ENCODE measurements around the gene CDC16.
"Not testable (repeated sequence)": the region's sequence is repeated elsewhere in the genome, so short reads cannot be mapped to it uniquely, and the experiment has no call there.

The CDC16 gene

GRCh38 chr13:114264313-114264712 is 29.6 kb downstream of the CDC16 start:
- not testable (repeated sequence) for DNase-seq (ENCODE audit: low read depth)

- DNase-seq (ENCODE audit: low read depth), result no peak
These were observed 30.4 kb downstream of the CDC16 start for GRCh38 chr13:114264886-114265611.

GRCh38 chr13:114266241-114266640 is 31.5 kb downstream of the CDC16 start:
- DNase-seq (ENCODE audit: low read depth), result no peak

GRCh38 chr13:114268344-114269280 is 33.9 kb downstream of the CDC16 start:
- DNase-seq (ENCODE audit: low read depth), result no peak

GRCh38 chr13:114269281-114269770 is 34.6 kb downstream of the CDC16 start:
- DNase-seq (ENCODE audit: low read depth), result no peak

GRCh38 chr13:114272977-114273376 is 38.3 kb downstream of the CDC16 start:
- DNase-seq (ENCODE audit: low read depth), result no peak

- DNase-seq (ENCODE audit: low read depth), result no peak
These were observed 40.6 kb downstream of the CDC16 start for GRCh38 chr13:114275304-114275703.

GRCh38 chr13:114279146-114279545 is 44.4 kb downstream of the CDC16 start:
- no peak for DNase-seq (ENCODE audit: low read depth)

DNA sequence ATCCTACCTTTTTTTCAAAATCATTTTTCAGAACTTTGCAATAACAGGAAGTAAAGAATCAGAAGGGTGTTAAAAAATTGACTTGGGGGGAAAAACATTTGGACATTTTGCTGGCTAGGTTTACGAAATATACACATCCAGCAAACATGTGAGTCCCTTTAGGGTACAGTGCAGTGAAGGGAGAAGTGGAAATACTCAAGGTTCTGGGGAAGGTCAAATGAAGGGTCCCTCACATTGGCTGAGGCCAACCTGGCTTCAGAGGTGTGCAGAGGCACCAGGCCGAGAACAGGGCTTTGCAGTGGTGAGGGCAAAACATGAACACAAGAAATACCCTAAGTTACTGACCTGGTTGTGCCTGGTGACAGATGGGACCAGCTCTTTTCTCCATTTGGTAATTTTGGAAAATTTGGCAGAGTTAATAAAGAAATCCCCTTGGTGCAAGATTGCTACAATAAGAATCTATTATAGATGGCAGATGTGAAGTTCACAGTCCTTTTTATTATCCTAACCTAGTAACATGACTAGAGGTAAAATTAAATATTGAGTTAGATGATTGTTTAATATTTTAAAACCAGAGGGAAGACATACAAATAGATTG is 45.2 kb downstream of the CDC16 start:
- no peak for DNase-seq (ENCODE audit: low read depth)

DNA sequence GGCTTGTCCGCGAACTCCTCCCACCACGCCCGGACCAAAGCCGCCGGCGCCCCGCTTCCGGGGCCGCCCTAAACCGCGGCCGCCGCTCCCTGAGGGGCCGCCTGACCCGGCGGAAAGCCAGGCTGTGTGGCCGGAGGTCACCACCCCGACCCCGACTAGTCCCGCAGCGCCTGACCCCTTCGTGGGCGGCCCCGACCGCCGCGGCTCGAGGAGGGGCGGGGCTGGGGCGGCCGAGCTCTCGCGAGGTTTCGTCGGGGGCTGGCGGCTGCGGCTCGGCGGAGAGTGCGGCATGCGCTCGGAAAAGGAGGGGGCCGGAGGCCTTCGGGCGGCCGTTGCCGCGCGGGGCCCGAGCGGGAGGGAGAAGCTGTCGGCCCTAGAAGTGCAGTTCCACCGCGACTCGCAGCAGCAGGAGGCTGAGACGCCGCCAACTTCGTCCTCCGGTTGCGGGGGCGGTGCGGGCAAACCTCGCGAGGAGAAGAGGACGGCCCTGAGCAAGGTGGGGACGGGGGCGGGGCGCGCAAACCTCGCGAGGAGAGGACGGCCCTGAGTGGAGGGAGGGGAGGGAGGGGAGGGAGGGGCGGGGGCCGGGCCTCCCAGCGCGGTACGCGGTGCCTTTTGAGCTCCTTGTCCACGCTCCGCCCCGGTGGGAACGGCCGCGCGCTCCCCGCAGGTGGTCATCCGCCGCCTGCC is 46.8 kb downstream of the CDC16 start, which contains the start of gene UPF3A:
Gene UPF3A (plus strand): TSS at position 251 of the 690 bp plus-strand sequence. CDS start 39 bp downstream, at position 290.
- DNase-seq (ENCODE audit: low read depth), result peak; percentile 76

- peak; percentile 11 for DNase-seq (ENCODE audit: low read depth)
These were observed 47.5 kb downstream of the CDC16 start for GRCh38 chr13:114282041-114282670.

DNA sequence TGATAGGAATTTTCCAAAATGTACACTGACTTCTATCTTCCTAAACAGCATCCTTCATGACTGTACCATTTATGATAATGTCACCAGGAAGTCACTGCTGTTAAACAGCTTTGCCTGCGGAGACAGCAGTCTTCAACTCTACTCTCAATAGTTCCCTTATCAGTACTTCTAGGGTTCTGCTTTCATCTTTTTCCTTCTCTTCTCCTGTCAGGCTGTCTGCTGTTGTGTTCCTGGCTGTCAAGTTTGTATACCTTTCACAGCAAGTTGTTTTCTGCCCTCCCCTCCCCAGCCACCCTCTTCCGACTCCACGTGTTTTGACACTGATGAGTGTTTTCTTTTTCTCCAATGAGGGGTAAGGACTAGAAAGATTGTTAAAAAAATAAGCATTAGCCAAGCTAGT is 48.9 kb downstream of the CDC16 start:
- no peak for DNase-seq (ENCODE audit: low read depth)

GRCh38 chr13:114284680-114285079 is 50.0 kb downstream of the CDC16 start:
- no peak for DNase-seq (ENCODE audit: low read depth)

- no peak for DNase-seq (ENCODE audit: low read depth)
These were observed 50.6 kb downstream of the CDC16 start for GRCh38 chr13:114285166-114285808.

DNA sequence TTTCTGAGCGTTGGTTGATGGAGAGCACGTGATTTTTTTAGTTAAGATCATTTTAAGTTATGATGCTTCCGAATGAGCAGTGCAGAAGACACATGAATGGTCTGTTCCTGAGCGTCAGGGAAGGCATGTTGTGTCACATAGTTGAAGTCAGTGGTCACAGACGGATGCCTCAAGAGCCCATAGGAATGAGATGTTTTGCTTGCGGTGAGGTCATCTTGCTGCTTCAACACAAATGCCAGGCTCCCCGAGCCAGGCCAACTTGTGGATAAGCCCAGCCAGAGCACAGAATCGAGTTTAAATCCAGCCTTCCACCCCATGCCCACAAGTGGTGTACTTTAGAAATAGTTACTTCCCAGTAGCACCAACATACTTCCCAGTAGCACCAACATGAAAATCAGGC is 52.1 kb downstream of the CDC16 start:
- no peak for DNase-seq (ENCODE audit: low read depth)

DNA sequence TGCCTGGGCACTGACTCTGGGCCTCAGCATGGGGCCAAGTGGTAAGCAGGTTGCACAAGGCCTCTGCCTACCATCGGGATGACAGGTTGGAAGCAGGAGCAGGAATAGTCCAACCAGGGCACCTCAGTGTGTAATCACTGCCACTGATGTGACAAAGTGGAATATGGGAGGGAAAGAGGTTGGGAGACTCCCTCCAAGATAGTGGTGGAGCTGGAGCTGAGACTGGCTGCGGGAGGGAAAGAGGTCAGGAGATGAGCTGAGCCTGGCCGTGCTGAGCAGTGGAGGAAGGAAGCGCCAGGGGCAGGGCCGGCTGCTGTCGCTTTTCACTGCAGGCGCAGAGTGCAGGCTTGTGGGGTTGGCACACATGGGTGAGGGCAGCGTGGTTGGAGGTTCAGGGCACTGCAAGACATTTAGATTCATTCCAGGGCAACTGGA is 53.5 kb downstream of the CDC16 start:
- no peak for DNase-seq (ENCODE audit: low read depth)

DNA sequence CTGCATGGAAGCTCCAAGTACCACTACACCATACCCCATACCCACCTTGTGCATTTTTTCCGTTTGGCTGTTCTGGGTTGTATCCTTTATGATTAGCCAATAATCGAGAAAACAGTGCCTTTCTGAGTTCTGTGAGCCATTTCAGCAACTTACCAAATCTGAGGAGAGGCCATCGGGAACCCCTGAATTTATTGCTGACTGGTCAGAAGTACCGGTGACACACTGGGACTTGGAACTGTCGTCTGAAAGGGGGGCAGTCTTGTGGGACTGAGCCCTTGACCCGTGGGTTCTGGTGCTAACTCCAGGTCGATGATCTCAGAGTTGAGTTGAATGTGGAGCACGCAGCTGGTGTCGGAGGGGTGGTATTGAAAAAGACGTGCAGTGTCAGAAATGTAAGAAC is 61.8 kb downstream of the CDC16 start:
- no peak for DNase-seq (ENCODE audit: low read depth)

GRCh38 chr13:114296902-114297301 is 62.2 kb downstream of the CDC16 start:
- DNase-seq (ENCODE audit: low read depth), result no peak

DNA sequence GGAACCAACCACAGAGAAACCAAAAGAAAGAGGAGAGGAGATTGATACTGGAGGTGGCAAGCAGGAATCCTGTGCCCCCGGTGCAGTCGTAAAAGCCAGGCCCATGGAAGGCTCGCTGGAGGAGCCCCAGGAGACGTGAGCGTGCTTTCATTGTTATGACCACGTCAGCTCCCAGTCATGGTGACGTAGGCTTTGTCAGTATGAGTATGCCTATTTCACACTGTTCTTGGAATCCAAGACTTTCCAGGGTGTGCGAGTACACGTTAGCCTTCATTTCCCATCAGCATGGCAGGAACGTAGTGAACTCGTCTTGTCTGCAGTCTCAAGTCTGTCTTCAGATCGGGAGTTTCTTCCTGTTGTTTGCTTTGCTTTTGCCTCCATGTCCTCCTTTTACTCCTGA is 64.2 kb downstream of the CDC16 start:
- DNase-seq (ENCODE audit: low read depth), result no peak

DNA sequence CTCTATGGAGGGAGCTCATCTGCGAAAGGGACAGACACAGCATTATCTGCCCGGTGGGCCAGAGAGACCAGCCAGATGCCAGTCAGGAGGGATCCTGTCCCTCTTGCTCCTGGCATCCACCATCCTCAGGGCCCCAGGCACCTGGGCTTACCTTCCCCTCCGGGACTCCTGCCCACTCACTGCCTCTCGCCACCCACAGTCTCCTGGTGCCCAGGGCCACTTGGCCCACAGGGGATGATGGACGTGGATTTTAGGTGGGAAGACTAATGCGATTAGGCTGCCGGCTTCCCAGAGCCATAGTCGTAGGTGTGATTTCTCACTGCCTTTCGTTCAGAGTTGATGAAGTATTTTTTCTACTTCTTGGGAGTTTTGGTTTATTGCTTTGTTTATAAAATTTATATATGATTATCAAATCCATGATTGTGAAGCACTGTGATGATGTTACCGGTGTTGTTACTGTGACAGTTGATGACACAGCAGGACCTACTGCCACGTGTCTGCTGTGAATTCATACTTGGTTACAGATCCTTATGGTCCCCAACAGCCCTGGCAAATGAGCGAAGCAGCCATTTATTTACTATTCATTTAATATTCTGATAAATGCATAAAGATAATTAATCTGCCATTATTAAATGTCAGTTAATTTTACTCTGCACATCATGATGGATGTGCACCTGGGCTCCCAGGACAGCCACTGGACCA is 65.1 kb downstream of the CDC16 start:
- no peak for DNase-seq (ENCODE audit: low read depth)

All from stimulated activated CD8-positive, alpha-beta memory T cell treated with anti-CD3 and anti-CD28 coated beads, Interleukin-15, amount 100 ng/mL, for 24 hours (primary cell).